ENCODE results near the gene ERC2. TPM values are rescaled to one million over a fixed set of nuclear protein-coding genes. Genes with fewer than 3 reads are reported as not detected.

Gene ERC2
- total RNA-seq, 1 donor from 2014 or later: 0.15 TPM

GRCh38 chr3:55893045-55893664, 575.1 kb downstream of the ERC2 start:
- intact Hi-C loops (cut with micrococcal nuclease): no loop called here

- intact Hi-C loops (cut with micrococcal nuclease): no loop called here
These were observed 577.2 kb downstream of the ERC2 start for GRCh38 chr3:55891106-55891505.

- intact Hi-C loops (cut with micrococcal nuclease): no loop called here
These were observed 579.9 kb downstream of the ERC2 start for GRCh38 chr3:55888282-55888885.

- intact Hi-C loops (cut with micrococcal nuclease): no loop called here
These were observed 582.5 kb downstream of the ERC2 start for GRCh38 chr3:55885721-55886120.

- intact Hi-C loops (cut with micrococcal nuclease): no loop called here
These were observed 583.6 kb downstream of the ERC2 start for GRCh38 chr3:55884491-55885285.

GRCh38 chr3:55884066-55884465, 584.2 kb downstream of the ERC2 start:
- intact Hi-C loops (cut with micrococcal nuclease): no loop called here

- intact Hi-C loops (cut with micrococcal nuclease): no loop called here
These were observed 586.3 kb downstream of the ERC2 start for GRCh38 chr3:55882006-55882405.

- intact Hi-C loops (cut with micrococcal nuclease): no loop called here
These were observed 587.9 kb downstream of the ERC2 start for GRCh38 chr3:55880357-55880756.

GRCh38 chr3:55879901-55880331, 588.4 kb downstream of the ERC2 start:
- intact Hi-C loops (cut with micrococcal nuclease): no loop called here

GRCh38 chr3:55877703-55878102, 590.6 kb downstream of the ERC2 start:
- intact Hi-C loops (cut with micrococcal nuclease): no loop called here

GRCh38 chr3:55876560-55876959, 591.7 kb downstream of the ERC2 start:
- intact Hi-C loops (cut with micrococcal nuclease): no loop called here

- intact Hi-C loops (cut with micrococcal nuclease): no loop called here
These were observed 593.2 kb downstream of the ERC2 start for GRCh38 chr3:55875113-55875512.

- intact Hi-C loops (cut with micrococcal nuclease): no loop called here
These were observed 594.6 kb downstream of the ERC2 start for GRCh38 chr3:55873523-55874254.

- intact Hi-C loops (cut with micrococcal nuclease): no loop called here
These were observed 597.7 kb downstream of the ERC2 start for GRCh38 chr3:55870594-55870993.

GRCh38 chr3:55868347-55868746, 599.9 kb downstream of the ERC2 start:
- intact Hi-C loops (cut with micrococcal nuclease): no loop called here

GRCh38 chr3:55863028-55863427, 605.2 kb downstream of the ERC2 start:
- intact Hi-C loops (cut with micrococcal nuclease): no loop called here

- intact Hi-C loops (cut with micrococcal nuclease): no loop called here
These were observed 608.1 kb downstream of the ERC2 start for GRCh38 chr3:55860049-55860721.

- intact Hi-C loops (cut with micrococcal nuclease): no loop called here
These were observed 609.0 kb downstream of the ERC2 start for GRCh38 chr3:55859305-55859704.

- intact Hi-C loops (cut with micrococcal nuclease): no loop called here
These were observed 609.5 kb downstream of the ERC2 start for GRCh38 chr3:55858727-55859126.

GRCh38 chr3:55858302-55858701, 610.0 kb downstream of the ERC2 start:
- intact Hi-C loops (cut with micrococcal nuclease): no loop called here

GRCh38 chr3:55857633-55858032, 610.6 kb downstream of the ERC2 start:
- intact Hi-C loops (cut with micrococcal nuclease): no loop called here
